Activated CD8-positive, alpha-beta memory T cell treated with anti-CD3 and anti-CD28 coated beads, Interleukin-2, amount 50 U/mL, for 1 hour (primary cell): Measurements from ENCODE around the gene NAA35.
"Not testable (repeated sequence)": the region's sequence is repeated elsewhere in the genome, so short reads cannot be mapped to it uniquely, and the experiment has no call there.

ENCODE experiments used
- DNase-seq: peaks from one replicate; pipeline ENCODE4 v3.0.0-alpha.2; 2020; ENCODE audit errors: extremely low read depth

Gene NAA35

DNA sequence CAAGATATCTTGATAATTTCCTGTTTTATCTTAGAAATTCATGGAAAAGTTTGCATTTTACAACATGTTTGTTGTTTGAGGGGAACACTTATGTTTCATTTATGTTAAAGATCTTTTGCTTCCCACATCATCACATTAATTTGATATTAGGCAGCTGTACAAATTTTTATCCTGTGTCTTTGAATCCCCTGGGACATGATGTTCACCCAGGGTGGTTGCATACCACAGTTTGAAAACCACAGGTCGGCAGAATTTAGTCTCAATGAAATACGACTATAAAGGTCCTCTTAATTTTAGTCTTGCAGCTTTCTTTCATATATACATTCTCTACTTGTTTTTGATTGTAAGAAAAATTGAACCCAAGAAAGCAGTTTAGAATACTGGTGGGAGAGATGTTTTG is 3.7 kb downstream of the NAA35 start:
- DNase-seq = no peak

DNA sequence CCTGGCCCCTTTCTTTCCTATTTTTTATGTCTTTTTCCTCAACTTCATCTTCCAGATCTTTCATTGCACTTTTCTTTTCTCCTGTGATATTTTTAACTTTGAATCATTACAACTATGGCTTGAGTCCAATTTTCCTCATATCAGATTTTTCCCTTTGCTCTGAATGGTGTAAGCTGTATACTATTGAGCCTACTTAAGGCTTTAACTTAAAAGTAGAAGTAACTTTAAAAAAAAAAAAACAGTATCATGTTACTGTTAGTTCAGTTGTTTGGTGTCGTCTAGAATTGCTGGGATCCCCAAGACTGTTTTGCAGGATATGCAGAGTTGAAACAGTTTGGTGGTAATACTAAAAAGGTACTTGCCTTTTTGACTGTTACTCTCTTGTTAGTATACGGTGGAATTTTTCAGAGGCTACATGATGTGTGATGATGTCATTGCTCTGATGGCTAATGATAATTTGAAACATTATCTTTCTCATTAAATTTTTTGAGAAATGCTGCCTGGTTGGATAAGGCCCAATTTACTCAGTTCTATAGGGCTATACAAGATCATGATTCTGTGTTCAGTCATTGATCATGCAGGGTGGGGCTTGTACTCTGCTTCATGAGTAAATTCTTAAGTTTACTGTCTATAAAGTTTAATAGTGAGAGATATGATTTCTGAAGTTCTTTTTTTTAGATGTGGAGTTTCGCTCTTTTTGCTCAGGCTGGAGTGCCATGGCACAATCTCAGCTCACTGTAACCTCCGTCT is 8.8 kb downstream of the NAA35 start:
- no peak for DNase-seq

DNA sequence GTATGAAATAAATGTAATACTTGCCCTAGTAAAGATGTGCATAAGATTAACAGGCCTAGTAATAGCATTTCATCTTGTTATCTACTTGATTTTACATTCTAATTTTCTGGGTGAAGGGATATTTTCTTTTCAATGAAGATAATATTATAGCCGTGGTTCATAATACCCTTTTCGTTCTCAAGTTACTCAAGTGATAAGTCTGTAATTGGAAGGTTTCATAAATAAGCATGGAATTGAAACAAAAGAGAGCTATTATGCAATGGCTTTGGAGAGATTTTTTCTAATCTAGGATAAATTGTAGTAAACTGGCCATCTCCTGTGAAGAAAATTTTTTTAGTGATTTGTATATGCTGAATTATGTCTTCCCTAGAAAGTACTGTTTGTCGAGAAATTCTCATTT is 19.0 kb downstream of the NAA35 start:
- DNase-seq = no peak

DNA sequence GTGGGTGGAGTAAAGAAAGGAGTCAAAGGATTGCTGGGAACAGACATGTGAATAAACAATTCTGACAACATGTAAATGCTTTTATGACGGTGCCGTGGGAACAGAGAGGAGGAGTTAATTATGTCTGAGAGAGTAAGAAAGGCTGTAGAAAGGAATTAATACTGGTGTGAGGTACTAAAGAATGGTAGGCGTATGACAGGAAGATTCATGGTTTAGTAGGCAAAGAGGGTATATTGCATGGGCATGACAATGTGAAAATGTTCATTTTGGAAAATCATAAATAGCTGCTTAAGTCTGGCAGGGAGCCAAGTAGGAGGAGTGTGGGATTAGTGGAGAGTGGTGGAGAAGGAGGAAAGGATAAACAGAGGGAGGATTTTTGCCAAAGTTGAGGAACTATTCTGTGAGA is 19.7 kb downstream of the NAA35 start:
- no peak for DNase-seq

DNA sequence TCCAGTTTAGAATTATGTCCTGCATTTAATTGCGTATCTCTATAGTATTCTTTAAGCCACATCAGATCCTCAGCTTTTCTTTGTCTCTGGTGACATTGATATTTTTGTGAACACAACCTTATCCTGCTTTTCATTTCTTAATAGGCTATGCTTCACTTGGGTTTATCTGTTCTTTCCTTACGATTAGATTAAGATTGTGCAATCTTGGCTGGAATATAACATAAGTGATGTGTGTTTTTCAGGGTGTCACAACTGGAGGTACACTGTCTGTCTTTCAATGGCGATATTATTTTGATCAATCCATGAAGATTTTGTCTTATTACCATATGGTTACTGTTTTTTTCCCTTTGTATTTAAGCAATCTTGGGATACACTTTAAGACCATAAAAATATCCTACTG is 23.6 kb downstream of the NAA35 start:
- no peak for DNase-seq

DNA sequence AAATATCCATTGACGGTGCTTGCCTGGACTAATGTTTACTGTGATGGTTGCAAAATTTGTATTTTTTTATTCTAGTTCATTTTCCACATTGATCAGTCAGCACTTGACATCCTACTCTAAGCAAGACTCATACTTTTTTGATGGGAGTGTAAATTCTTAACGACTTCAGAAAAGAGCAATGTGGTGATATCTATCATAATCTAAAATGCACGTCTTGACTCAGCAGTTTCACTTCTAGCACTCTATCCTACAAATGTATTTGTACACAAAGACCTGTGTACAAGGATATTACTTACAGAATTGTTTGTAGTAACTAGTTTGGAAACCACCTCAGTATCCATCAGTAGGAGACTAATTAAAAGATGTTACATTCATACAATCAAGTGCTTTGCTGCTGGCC is 24.0 kb downstream of the NAA35 start:
- DNase-seq = no peak

DNA sequence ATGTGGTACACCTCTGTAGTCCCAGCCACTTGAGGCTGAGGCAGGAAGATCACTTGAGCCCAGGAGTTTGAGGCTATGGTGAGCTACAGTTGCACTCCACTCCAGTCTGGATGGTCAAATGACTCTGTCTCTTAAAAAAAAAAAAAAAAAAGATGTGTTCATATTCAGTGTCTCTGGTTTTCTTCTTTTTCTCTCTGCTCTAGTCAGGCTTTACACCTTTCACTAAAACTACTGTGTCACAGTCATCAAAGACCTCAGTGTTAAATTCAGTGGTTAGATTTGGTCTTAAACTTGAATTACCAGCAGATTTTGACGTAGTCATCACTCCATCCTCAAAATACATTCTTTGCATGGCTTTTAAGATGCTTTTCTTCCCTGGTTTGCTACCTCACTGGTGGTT is 28.8 kb downstream of the NAA35 start:
- DNase-seq = no peak

DNA sequence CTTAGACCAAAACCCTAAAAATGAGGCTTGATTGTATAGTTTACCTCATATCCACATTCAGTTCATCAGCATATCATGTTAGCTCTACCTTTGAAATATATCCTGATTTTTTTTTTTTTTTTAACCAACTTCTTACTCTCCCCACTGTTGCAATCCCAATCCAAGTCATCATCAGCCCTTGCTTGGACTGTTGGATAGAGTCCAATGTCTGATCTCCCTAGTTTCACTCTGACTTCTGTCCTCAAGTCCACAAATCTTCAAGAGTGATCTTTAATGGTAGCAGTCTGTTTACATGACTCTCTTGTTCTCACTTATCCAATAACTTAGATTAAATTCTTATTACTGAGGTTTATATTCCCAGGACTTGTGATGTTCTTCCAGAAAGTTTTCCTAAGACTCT is 30.8 kb downstream of the NAA35 start:
- no peak for DNase-seq

DNA sequence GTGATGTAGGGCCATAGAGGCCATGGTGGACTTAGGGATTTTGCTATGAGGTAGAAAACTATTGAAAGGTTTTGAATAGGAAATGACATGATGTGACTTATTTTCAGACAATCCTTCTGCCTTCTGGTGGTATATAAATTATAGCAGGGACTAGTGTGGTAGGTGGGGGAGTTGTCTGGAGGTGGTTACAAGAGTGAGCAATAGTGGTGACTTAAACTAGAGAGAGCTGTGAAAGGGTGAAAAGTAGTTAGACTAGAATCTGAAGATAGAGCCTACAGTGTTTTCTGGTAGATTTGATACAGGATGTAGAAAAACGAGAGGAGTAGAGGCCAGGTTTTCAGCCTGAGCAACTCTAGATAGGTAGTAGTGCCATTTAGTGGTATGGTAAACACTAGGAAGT is 32.3 kb downstream of the NAA35 start:
- no peak for DNase-seq

DNA sequence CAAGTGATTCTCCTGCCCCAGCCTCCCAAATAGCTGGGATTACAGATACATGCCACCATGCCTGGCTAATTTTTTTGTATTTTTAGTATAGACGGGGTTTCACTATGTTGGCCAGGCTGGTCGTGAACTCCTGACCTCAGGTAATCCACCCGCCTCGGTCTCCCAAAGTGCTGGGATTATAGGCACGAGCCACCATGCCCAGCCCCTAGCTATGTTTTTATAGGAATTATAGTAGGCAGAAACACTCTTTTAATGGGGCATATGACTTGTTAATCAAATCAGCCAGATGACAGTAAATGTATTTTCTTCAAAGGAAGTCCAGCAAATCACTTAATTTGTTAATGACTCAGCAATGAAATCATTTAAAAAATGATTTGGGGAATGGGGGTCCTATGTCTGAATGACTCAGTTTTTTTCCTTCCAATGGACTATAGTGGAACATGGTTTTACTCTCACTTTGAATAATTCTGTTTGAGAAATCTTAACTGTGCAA is 33.2 kb downstream of the NAA35 start:
- DNase-seq = not testable (repeated sequence)

DNA sequence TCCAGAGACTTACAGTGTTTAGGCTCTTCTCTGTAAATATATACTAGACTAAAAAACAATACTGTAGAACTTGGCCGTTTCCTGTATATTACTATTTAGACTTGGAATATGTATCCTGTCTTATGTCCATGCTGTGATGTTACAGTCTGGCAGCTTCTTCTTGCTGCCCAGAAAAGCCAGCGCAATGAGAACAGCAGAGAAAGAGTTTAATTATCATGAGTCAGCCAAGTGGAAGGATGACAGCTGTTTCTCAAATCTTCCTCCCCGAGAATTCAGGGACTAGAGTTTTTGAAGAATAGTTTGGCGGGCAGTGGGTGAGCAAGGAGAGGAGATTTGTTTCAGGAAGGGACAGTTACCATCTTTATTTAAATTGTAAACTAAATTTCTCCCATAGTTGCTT is 37.5 kb downstream of the NAA35 start:
- no peak for DNase-seq

DNA sequence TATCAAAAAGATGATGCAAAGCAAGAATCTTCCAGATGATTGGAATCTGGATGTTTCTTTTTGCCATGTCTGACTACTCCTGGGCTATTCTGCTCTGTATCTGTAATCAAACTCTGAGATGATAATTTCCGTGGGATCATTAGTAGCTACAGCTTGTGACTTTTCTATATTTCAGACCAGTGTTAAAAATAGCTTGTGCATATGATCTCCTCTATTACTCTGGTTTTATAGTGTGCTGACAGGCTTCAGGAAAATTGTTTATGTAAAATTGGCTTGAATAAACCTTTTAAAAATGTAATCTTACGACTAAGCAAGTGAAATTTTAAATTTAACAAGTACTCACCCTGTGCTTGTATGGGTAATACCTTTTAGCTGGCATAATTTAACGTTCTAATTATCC is 40.4 kb downstream of the NAA35 start:
- DNase-seq = no peak

DNA sequence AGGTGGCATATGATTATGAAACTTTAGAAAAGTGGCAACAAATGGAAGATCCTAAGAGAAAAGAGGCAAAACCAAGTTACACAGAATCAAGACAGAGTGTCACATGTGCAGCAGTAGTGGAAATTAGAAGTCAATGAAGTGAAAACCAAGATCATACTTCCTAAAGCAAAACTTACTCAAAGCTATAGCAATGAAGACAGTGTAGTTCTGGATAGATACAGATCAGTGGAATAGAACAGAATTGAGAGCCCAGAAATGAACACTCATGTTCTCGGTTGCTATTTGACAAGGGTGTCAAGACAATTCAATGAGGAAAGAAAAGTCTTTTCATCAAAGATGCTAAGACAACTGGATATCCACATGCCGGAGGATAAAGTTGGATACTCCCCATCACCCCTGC is 43.5 kb downstream of the NAA35 start:
- no peak for DNase-seq

DNA sequence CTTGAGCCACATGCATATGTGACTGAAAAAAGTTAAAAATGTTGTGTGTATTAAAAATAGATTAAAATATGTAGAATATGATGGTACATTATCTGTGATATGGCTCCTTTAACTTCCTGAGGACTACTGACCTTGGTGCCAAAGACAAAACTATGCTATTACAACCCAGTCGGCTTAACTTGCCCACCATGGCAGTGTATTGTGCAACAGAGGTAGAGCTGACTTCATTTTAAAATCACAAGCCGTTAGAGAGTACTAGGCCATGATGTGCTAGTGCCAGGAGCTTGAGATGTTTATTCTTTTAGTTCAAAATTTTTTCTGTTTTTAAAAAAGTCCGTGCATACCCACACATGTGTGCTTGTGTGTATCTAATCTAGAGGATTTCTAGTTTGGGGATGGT is 46.3 kb downstream of the NAA35 start:
- DNase-seq = no peak

DNA sequence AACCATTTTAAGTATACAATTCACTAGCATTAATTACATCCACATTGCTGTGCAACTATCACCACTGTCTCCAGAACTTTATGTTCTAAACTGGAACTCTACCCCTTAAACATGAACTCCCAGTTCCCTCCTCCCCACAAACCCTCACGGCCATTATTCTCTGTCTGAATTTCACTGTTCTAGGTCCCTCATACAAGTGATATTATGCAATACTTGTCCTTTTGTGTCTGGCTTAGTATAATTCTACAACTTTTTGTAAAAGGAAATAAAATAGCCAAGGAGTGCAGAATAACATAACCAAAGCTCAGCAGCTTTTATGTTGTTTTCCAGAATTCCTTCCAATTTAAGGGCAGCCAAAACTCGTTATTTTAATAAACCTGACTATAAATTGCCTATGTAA is 53.2 kb downstream of the NAA35 start:
- DNase-seq = no peak

DNA sequence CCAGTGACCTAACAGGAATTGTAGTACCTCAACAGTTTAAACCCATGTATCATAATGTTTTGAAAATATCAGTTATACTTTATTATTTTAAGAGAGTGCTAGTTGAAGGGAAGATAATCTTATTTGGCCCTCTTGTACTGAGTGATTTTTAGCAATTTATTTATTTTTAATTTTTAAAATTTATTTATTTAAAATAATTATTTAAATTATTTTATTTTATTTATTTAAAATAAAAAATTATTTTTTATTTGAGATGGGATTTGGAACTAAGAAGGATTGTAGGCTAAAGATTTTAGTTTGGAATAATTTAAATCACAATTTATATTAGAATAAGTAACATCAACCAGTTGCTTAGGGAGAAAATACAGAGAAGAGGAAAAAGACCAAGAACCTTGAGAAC is 54.2 kb downstream of the NAA35 start:
- DNase-seq = no peak

DNA sequence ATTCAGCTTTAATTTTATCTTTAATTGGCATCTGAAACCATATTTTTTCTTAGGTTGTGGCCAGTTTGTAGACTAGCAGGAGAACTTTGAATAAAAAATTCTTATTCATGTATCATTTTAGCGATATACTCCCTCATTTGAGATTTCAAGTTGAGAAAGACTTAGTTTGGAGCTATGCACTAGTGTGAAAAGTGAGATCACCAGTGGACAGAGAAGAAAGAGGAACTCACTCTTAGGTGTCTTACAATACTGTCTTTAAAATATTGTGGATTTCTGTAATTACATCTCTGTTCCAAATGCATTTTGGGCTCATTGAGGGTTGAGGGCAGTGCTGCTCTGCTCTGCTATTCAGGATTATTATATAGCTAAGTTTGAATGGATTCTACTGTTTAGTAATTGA is 54.7 kb downstream of the NAA35 start:
- no peak for DNase-seq

DNA sequence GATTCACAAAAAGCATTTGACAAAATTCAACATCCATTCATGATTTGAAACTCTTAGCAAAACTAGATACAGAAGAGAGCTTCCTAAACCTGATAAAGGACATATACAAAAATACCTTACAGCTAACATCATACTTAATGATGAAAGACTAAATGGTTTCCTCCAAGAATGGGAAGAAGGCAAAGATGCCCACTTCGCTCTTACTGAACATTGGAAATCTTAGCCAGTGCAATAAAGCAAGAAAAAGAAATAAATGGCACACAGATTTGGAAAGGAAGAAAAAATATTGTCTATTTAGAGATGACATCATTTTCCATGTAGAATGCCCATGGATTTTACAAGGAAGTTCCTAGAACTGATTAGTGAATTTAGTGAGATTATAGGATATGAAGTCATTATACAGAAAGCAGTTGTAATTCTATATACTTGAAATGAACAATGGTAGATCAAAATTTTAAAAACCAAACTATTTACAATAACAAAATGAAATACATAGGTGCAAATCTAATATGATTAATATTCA is 64.4 kb downstream of the NAA35 start:
- no peak for DNase-seq

DNA sequence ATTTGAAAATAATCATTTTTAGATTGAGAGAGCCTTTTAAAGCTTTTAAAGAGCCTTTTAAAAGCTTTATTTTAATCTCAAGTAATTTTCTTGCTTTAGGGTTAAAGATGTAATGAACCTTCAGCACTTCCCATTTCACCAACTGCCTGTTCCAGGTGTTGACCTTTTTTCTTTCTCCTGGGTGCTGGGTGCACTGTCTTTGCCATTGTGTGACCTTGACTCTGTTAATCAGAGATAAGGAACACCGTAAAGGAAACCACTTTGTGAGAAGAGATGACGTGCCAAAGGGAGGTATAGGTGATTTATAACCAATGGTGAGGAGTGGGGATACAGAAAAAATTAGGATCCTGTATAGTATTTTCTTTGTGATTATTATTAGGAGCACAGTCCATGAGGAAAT is 68.2 kb downstream of the NAA35 start:
- DNase-seq = no peak

DNA sequence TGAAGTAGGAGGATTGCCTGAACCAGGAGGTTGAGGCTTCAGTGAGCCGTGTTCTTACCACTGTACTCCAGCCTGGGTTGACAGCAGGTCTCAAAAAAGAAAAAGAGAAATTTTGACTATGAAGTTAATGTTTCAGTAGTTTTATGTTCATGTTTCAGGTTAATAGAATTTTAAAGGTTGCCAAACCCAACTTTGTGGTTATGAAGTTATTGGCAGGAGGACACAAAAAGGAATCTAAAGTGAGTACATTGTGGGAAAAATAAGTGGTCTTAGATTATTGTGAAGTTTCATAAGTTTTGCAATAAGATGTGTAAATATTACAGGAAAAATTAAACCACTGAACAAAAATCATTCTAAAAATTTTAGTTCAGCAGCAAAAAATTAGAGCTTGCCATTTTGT is 79.8 kb downstream of the NAA35 start:
- DNase-seq = no peak

DNA sequence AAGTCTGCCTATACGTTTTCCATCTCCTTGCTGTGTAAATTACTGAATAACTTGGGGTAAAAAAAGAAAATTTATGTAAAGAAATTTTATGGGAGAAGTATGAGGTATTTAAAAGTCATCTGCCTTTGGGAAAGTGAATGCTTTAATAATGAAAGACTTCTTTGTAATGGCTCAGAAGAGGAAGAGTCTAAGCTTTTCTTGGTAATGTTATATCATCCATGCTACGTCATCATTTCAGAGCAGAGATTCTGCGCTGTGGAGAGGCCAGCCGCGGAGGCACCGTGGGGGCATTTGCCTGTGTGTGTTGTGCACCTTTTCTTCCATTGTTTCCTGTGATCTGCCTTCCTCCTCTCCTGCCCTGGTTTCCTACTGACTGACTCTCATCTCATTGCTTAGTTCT is 80.2 kb downstream of the NAA35 start:
- DNase-seq = no peak

DNA sequence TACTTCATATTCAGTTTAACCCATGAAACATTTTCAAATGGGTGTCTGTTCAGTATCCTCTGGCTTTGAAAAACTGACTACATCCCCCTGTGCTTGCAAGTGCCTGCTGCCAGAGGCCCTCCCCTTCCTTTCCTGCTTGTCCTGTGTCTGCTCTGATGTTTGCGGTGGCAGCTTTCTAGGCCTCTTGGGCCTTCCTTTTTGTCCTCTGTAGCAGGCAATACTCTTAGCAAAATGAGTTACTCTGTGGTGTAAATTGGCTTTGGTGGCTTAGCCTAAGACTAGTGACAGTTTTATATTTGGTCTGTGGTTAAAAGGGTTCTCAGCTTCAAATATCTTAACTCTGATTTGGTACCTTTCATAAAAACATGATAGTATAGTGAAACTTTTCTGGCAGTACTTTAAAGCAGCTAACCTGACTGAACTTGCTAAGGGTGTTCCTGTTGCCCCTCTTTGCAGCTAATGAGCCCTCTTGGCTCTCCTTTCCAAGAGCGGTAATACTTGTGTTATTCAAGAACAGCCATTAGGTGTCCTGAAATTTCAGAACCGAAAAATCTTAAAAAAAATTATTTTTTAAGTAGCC is 81.8 kb downstream of the NAA35 start:
- DNase-seq = no peak

DNA sequence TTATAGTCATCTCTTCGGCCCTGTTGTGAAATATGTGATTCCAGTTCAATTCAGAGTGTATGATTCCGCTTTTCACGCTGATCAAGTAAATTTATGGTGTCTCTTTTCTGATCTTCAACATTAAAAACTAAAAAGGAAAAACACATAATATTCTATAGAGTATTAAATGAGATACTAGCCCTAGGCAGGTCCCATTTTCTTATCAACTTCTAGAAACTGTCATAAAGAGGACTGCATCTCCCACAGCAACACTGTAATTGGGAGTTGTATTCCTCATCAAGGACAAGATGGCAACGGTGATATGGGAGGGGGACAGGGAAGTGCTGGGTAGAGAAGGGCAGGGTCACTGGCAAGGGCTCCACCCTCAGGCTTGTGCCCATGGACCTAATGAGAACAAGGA is 86.8 kb downstream of the NAA35 start:
- DNase-seq = no peak
